Duodenal mucosa (tissue), 2 donors: ENCODE results near the gene TBC1D22B.
"Not testable (repeated sequence)": the region's sequence is repeated elsewhere in the genome, so short reads cannot be mapped to it uniquely, and the experiment has no call there.

ENCODE experiments used
- H3K27ac ChIP-seq: one replicate; pipeline ENCODE4 v1.7.0; 2013; ENCODE audit warnings: low read depth, low read length
- H3K27me3 ChIP-seq, 2 donors: one replicate each; pipeline ENCODE4 v1.7.0; 2013; ENCODE audit warnings: low read length in 2 of 2, control low read depth in 1 of 2; ENCODE audit not compliant: insufficient read depth in 2 of 2, control insufficient read depth in 1 of 2
- H3K36me3 ChIP-seq, 2 donors: one replicate each; pipeline ENCODE4 v1.7.0; 2013; ENCODE audit warnings: low read length in 2 of 2, control low read depth in 1 of 2; ENCODE audit not compliant: insufficient read depth in 2 of 2, control insufficient read depth in 1 of 2
- H3K4me1 ChIP-seq, 2 donors: one replicate each; pipeline ENCODE4 v1.7.0; 2013; ENCODE audit warnings: low read length in 2 of 2, control low read depth in 1 of 2; ENCODE audit not compliant: insufficient read depth in 2 of 2, control insufficient read depth in 1 of 2
- H3K4me3 ChIP-seq, 2 donors: one replicate each; pipeline ENCODE4 v1.7.0; 2013; ENCODE audit warnings: low read length in 2 of 2, low read depth in 1 of 2
- H3K9ac ChIP-seq, 2 donors: one replicate each; pipeline ENCODE4 v1.7.0; 2013; ENCODE audit warnings: low read length in 2 of 2, low read depth in 1 of 2
- H3K9me3 ChIP-seq, 2 donors: one replicate each; pipeline ENCODE4 v1.7.0; 2013; ENCODE audit warnings: low read length in 2 of 2, control low read depth in 1 of 2; ENCODE audit not compliant: control insufficient read depth in 1 of 2

TBC1D22B gene

DNA sequence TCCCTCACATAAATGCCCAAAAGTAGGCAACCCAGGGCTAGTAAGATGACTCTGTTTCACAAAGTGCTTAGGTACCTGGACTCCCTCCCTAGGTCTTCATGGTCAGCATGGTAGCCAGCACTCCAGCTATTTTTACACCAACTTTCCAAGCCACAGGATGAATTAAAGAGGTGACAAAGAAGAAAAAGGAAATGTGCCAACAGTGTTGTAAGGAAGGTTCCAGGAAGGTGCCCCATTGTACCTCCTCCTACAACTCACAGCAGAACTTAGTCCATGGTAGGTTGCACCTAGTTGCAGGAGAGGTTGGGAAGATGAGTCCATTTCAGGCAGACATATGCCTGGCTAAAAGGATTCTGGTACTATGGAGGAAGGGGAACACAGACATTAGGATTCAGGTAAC lies 76.5 kb downstream of the TBC1D22B start:
- H3K9me3 ChIP-seq = no peaks in the 10 kb centered on the region
- no peak overlapping the region for H3K9ac ChIP-seq
- no peak overlapping the region for H3K4me3 ChIP-seq
- H3K4me1 ChIP-seq = no peaks in the 10 kb centered on the region
- H3K27me3 ChIP-seq = no peaks in the 10 kb centered on the region
- peaks cover 14 to 21% of the 10 kb centered on the region in 2 donors for H3K36me3 ChIP-seq
- no peak overlapping the region for H3K27ac ChIP-seq

DNA sequence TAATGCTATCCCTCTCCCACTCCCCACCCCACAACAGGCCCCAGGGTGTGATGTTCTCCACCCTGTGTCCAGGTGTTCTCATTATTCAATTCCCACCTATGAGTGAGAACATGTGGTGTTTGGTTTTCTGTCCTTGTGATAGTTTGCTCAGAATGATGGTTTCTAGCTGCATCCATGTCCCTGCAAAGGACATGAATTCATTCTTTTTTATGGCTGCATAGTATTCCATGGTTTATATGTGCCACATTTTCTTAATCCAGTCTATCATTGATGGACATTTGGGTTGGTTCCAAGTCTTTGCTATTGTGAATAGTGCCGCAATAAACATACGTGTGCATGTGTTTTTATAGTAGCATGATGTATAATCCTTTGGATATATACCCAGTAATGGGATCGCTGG lies 80.7 kb downstream of the TBC1D22B start:
- H3K36me3 ChIP-seq, H3K9ac ChIP-seq, H3K4me1 ChIP-seq, H3K27ac ChIP-seq, H3K9me3 ChIP-seq, H3K4me3 ChIP-seq, H3K27me3 ChIP-seq: not testable (repeated sequence)

DNA sequence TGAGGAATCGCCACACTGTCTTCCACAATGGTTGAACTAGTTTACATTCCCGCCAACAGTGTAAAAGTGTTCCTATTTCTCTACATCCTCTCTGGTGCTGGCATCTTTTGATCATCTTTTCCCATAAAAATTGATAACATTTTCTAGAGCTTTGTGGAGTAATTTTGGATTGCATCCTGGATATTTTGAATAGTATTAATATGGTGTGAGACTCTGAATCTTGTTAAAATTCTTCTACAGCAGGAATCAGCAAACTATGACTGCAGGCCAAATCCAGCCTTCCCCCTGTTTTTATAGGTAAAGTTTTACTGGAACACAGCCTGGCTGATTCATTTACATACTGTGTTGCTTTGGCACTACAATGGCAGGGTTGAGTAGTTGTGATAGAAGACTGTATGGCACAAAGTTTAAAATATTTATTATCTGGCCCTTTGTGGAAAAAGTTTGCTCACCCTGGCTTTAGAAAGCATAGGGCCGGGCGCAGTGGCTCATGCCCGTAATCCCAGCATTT lies 81.2 kb downstream of the TBC1D22B start:
- Histone ChIP-seq H3K4me1 (no peaks in the 10 kb centered on the region), H3K4me3 (no peak overlapping the region), H3K9me3 (no peaks in the 10 kb centered on the region), H3K27me3 (no peaks in the 10 kb centered on the region), H3K9ac (no peak overlapping the region), H3K27ac (no peak overlapping the region), H3K36me3 (no peaks in the 10 kb centered on the region)

DNA sequence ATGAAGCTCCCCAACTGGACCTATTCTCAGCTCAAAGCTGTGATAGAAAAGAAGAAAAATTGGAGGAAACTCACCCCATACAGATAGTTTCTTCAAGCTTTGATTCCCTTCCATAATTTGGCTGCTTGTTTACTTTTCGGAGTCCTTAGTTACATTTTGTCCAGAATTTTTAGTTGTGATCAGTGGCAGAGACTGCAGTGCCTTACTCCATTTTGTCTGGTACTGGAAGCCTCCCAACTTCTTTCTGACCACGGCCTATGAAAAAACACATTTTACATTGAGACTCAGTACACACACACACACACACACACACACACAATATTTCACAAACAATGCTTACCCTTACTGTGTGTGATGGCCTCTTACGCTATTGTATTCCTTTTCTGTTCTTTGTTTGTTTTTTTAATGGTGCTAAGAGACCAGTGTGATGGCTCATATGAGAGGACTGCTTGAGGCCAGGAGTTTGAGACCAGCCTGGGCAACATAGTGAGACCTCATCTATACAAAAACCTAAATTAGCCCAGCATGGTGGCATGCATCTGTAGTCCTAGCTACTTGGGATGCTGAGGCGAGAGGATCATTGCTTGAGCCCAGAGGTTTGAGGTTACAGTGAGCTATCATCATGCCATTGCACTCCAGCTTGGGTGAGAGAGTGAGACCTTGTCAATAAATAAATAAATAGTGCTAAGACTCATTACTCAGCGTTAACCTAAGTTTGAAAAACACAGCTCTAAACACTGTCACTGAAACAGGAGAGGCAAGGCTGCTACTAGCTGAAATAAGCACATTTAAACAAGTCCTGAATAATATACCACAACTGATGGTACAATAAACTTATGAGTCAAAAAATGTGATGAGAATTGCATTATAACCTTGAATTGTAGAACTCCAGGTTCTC lies 82.4 kb downstream of the TBC1D22B start:
- Histone ChIP-seq H3K36me3 (no peaks in the 10 kb centered on the region), H3K27me3 (no peaks in the 10 kb centered on the region), H3K9me3 (no peaks in the 10 kb centered on the region), H3K9ac (no peak overlapping the region), H3K27ac (no peak overlapping the region), H3K4me3 (no peak overlapping the region), H3K4me1 (no peaks in the 10 kb centered on the region)

DNA sequence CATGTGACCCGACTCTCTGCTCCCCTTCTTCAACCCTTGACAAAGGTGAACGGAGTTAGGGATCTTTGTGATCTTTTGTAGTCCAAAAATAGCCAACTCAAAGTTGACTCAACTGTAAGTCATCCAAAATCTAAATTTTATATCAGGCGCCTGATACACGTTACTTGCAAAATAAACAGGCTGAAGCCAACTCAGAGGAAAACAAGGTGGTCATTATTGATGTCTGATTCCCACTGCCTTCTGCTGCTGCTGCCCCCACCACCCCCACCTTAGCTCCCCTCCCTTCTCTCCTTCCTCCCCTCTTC lies 83.0 kb downstream of the TBC1D22B start:
- no peak overlapping the region for H3K9ac ChIP-seq
- no peaks in the 10 kb centered on the region for H3K4me1 ChIP-seq
- no peaks in the 10 kb centered on the region for H3K27me3 ChIP-seq
- no peak overlapping the region for H3K4me3 ChIP-seq
- no peaks in the 10 kb centered on the region for H3K9me3 ChIP-seq
- H3K36me3 ChIP-seq = no peaks in the 10 kb centered on the region
- no peak overlapping the region for H3K27ac ChIP-seq

DNA sequence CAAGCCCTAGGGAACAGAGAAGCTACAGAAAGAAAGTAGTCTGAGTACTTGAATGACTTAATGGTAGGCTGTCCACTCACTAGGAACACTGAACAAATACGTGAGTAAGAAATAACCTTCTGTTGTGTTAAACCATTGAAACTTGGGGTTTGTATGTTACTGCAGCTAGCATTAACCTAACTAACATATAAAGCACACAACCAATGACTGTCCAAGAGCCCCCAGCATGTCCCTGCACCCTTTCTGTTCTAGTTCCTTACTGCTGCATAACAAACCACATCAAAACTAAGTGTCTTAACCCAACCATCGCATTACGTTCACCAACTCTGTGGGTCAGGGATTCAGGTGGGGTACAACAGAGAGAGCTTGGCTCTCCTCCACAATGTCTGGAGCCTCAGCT lies 85.7 kb downstream of the TBC1D22B start:
- Histone ChIP-seq H3K27ac (no peak overlapping the region), H3K27me3 (no peaks in the 10 kb centered on the region), H3K4me1 (no peaks in the 10 kb centered on the region), H3K4me3 (no peak overlapping the region), H3K36me3 (no peaks in the 10 kb centered on the region), H3K9me3 (no peaks in the 10 kb centered on the region), H3K9ac (no peak overlapping the region)

DNA sequence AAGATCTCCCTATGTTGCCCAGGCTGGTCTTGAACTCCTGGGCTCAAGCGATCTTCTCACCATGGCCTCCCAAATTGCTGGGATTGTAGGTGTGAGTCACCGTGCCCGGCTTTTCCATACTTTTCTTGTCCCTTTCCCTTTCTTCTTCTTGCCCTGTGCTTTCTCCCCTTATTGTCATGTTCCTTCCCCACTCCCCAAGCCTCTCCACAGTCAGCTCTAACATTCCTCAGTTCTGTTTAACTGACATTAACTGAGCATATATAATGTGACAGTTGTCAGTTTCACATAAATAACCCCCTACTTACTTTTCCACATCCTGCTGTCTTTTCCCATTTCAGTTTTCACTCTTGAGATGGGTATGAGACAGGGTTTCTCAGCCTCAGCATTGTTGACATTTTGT lies 86.7 kb downstream of the TBC1D22B start:
- Histone ChIP-seq H3K27ac (no peak overlapping the region), H3K36me3 (no peaks in the 10 kb centered on the region), H3K4me3 (no peak overlapping the region), H3K9me3 (no peaks in the 10 kb centered on the region), H3K9ac (no peak overlapping the region), H3K27me3 (no peaks in the 10 kb centered on the region), H3K4me1 (no peaks in the 10 kb centered on the region)

DNA sequence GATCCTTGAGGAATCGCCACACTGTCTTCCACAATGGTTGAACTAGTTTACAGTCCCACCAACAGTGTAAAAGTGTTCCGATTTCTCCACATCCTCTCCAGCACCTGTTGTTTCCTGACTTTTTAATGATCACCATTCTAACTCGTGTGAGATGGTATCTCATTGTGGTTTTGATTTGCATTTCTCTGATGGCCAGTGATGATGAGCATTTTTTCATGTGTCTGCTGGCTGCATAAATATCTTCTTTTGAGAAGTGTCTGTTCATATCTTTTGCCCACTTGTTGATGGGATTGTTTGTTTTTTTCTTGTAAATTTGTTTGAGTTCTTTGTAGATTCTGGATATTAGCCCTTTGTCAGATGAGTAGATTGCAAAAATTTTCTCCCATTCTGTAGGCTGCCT lies 88.2 kb downstream of the TBC1D22B start:
- not testable (repeated sequence) for H3K9ac ChIP-seq, H3K27me3 ChIP-seq, H3K27ac ChIP-seq

DNA sequence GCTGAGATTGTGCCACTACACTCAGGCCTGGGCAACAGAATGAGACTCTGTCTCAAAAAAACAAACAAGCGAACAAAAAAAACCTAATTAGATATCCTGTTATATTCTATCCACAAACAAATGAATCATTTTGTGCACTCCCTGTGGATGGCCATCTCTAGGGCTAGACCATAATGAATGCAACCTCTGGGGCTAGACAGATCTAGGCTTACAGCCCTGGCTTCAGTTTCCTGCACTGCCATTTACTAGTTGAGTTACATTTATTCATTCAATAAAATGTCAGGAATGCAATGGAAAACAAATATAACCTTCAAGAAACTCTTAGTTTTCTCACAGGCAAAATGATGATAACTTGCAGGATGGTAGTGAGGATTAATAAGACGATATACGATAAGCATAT lies 89.6 kb downstream of the TBC1D22B start:
- no peaks in the 10 kb centered on the region for H3K4me1 ChIP-seq
- H3K27ac ChIP-seq = no peak overlapping the region
- no peak overlapping the region for H3K4me3 ChIP-seq
- H3K9ac ChIP-seq = no peak overlapping the region
- H3K36me3 ChIP-seq = no peaks in the 10 kb centered on the region
- H3K27me3 ChIP-seq = no peaks in the 10 kb centered on the region
- no peaks in the 10 kb centered on the region for H3K9me3 ChIP-seq

More for the DNA sequence above, 88.2 kb downstream of the TBC1D22B start:
- not testable (repeated sequence) for H3K4me1 ChIP-seq, H3K4me3 ChIP-seq, H3K36me3 ChIP-seq, H3K9me3 ChIP-seq

DNA sequence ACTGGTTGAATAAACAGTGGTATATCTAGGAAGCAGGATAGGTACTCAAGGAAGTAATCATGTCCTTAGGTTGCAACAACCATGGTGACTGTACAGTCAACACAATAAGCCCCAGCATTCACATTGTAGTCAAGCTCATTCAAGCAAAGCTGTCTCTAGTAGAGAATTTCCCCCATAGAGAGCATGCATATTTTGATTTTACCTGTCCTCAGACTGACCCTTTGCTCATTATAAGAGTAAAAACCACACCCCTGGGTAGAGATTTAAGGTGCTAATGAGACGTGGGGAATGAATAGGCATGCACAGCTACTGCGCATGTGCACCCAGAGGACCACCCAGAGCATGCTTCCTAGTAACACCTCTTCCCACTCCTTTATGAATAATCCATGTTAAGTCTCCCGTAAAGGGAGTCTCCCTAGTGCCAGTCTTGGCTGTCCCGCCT lies 90.1 kb downstream of the TBC1D22B start:
- Histone ChIP-seq H3K4me3 (no peak overlapping the region), H3K27me3 (no peaks in the 10 kb centered on the region), H3K27ac (no peak overlapping the region), H3K9me3 (no peaks in the 10 kb centered on the region), H3K36me3 (no peaks in the 10 kb centered on the region), H3K9ac (no peak overlapping the region), H3K4me1 (no peaks in the 10 kb centered on the region)
